Measurements from ENCODE around the gene MTUS2. TPM values are rescaled to one million over a fixed set of nuclear protein-coding genes. Genes with fewer than 3 reads are reported as not detected.

Gene MTUS2
- total and polyA plus RNA-seq, 2 donors (not counting 3 experiments of a cell fraction or from before 2014, with no cell fraction given) = not detected

DNA sequence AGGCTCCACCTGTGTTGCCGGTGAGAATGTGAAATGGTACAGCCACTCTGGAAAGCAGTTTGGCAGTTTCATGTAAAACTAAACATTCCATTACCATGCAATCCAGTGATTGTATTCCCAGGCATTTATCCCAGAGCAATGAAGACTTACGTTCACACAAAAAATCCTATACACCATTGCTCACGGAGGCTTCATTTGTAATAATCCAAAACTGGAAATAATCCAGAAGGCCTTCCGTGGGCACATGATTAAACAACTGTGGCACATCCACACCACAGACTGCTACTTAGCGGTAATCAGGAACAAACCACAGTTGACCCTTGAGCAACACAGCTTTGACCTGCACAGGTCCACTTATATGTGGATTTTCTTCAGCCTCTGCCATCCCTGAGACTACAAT lies 339.7 kb downstream of the MTUS2 start:
- Histone ChIP-seq H3K9me1 (replicated peaks; ENCODE audit: control insufficient read depth, extremely low read depth, insufficient read depth, low read length) (no peaks in the 10 kb centered on the region), H3K36me3 (ENCODE audit: control insufficient read depth in 2 of 2, extremely low read depth in 1 of 2, insufficient read depth in 2 of 2, low read length in 2 of 2) (no peaks in the 10 kb centered on the region), H3K9ac (replicated peaks; ENCODE audit: extremely low read depth, insufficient read depth, low read length) (no peak overlapping the region), H3K4me2 (ENCODE audit: insufficient read depth, low read length) (no peak overlapping the region), H3K4me1 (ENCODE audit: control insufficient read depth, extremely low read depth, insufficient read depth, low read length) (no peaks in the 10 kb centered on the region), H2AFZ (ENCODE audit: low read depth, low read length) (no peak overlapping the region), H4K20me1 (replicated peaks; ENCODE audit: control insufficient read depth, extremely low read depth, insufficient read depth, low read length) (no peaks in the 10 kb centered on the region), H3K27ac (ENCODE audit: insufficient read depth, low read depth, low read length) (no peak overlapping the region), H3K27me3 (ENCODE audit: control insufficient read depth in 2 of 2, insufficient read depth in 2 of 2, low read length in 2 of 2) (no peaks in the 10 kb centered on the region), H3K79me2 (ENCODE audit: control insufficient read depth, insufficient read depth, low read length) (no peaks in the 10 kb centered on the region), H3K9me3 (replicated peaks; ENCODE audit: control insufficient read depth, insufficient read depth, low read length) (peaks cover 3% of the 10 kb centered on the region), H3K4me3 (replicated peaks in 1 of 3; ENCODE audit: insufficient read depth in 1 of 3, low read depth in 1 of 3, low read length in 3 of 3) (no peak overlapping the region)
- CTCF ChIA-PET = no interaction called here
- DNase-seq (ENCODE audit: low read depth, low spot score) = no peak
- TF ChIP-seq MYC (IDR thresholded peaks at IDR 0.05; ENCODE audit: low read depth, low read length) (no peak), GATA2 (IDR thresholded peaks at IDR 0.05; ENCODE audit: insufficient read depth, insufficient read length, low read depth, low read length) (no peak), POLR2A (IDR thresholded peaks at IDR 0.05; ENCODE audit: low read depth, low read length) (no peak), JUN (IDR thresholded peaks at IDR 0.05; ENCODE audit: borderline replicate concordance, insufficient read depth, insufficient read length, low read depth) (no peak), POLR2AphosphoS5 (IDR thresholded peaks at IDR 0.05; ENCODE audit: insufficient read depth, low read depth, low read length) (no peak), CTCF (IDR thresholded peaks at IDR 0.05; ENCODE audit: extremely low read depth in 1 of 2, insufficient read depth in 1 of 2, low read depth in 1 of 2, low read length in 2 of 2) (no peak), EZH2 (IDR thresholded peaks at IDR 0.05; ENCODE audit: borderline replicate concordance, low read depth, low read length, severe bottlenecking) (no peak), FOS (IDR thresholded peaks at IDR 0.05; ENCODE audit: borderline replicate concordance, insufficient read depth, low read length) (no peak)
- TF ChIP-seq, protein P1, sequence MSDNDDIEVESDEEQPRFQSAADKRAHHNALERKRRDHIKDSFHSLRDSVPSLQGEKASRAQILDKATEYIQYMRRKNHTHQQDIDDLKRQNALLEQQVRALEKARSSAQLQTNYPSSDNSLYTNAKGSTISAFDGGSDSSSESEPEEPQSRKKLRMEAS (IDR thresholded peaks at IDR 0.05; ENCODE audit: insufficient read depth, insufficient read length) = no peak
- dilution Hi-C loops (cut with MboI; ENCODE audit: extremely low pct_ligation_motif_present, low sequenced_read_pairs) = no loop called here
- FAIRE-seq = no peak
- POLR2A ChIA-PET = no interaction called here
- BruUV-seq (replicated peaks) = no TSS peak
- intact Hi-C loops (cut with micrococcal nuclease) = no loop called here
